Measurements from ENCODE around the gene DNM2. TPM values are rescaled to one million over a fixed set of nuclear protein-coding genes. Genes with fewer than 3 reads are reported as not detected.

DNM2 gene
- total and polyA plus RNA-seq, 7 donors = 70.6 to 149 (median 122) TPM

- TF ChIP-seq CTCF (IDR thresholded peaks at IDR 0.05) = no peak
These were observed 121.5 kb downstream of the DNM2 start for GRCh38 chr19:10839114-10840050.

GRCh38 chr19:10842788-10843187 lies 124.9 kb downstream of the DNM2 start:
- no peak overlapping the region for H3K27ac ChIP-seq
- H3K27me3 ChIP-seq (ENCODE audit: insufficient read depth in 3 of 3, low read length in 2 of 3) = no peaks in the 10 kb centered on the region
- DNase-seq (no peak), ATAC-seq (no peak)
- no peaks in the 10 kb centered on the region for H3K4me1 ChIP-seq
- TF ChIP-seq CTCF (IDR thresholded peaks at IDR 0.05) = no peak
- no peak overlapping the region for H3K4me3 ChIP-seq
- no peaks in the 10 kb centered on the region for H3K36me3 ChIP-seq (ENCODE audit: insufficient read depth in 1 of 2, low read depth in 1 of 2)
- no peaks in the 10 kb centered on the region for H3K9me3 ChIP-seq
- intact Hi-C loops (cut with DNase I) = no loop called here
- WGBS, 3 donors = 78 to 83% (median 82%) methylated on average over 7 of the region's 7 CpGs

More at GRCh38 chr19:10839114-10840050, 121.5 kb downstream of the DNM2 start:
- H3K27me3 ChIP-seq (ENCODE audit: insufficient read depth in 3 of 3, low read length in 2 of 3) = no peaks in the 10 kb centered on the region
- H3K9me3 ChIP-seq = peaks cover 5% of the 10 kb centered on the region
- DNase-seq (no peak), ATAC-seq (no peak)
- 83 to 88% (median 83%) methylated on average over 10 of the region's 10 CpGs for WGBS, 3 donors
- intact Hi-C loops (cut with DNase I) = no loop called here
- peaks cover 0 to 4% of the 10 kb centered on the region in 2 donors for H3K36me3 ChIP-seq (ENCODE audit: insufficient read depth in 1 of 2, low read depth in 1 of 2)
- no peak overlapping the region for H3K27ac ChIP-seq
- H3K4me3 ChIP-seq = no peak overlapping the region
- H3K4me1 ChIP-seq = peaks cover 7% of the 10 kb centered on the region

GRCh38 chr19:10846500-10847202 lies 128.8 kb downstream of the DNM2 start:
- DNase-seq = no peak
- Histone ChIP-seq H3K9me3 (no peaks in the 10 kb centered on the region), H3K27me3 (ENCODE audit: insufficient read depth in 3 of 3, low read length in 2 of 3) (no peaks in the 10 kb centered on the region), H3K4me1 (no peaks in the 10 kb centered on the region), H3K27ac (no peak overlapping the region), H3K4me3 (no peak overlapping the region), H3K36me3 (ENCODE audit: insufficient read depth in 1 of 2, low read depth in 1 of 2) (no peaks in the 10 kb centered on the region)
- ATAC-seq = no peak
- intact Hi-C loops (cut with DNase I) = no loop called here
- TF ChIP-seq CTCF (IDR thresholded peaks at IDR 0.05) = no peak
- 82 to 87% (median 85%) methylated on average over 2 of the region's 2 CpGs for WGBS, 3 donors

GRCh38 chr19:10848230-10848856 lies 130.5 kb downstream of the DNM2 start, which contains the start of gene C19orf38:
Gene C19orf38 (plus strand): TSS chr19:10848415. CDS start chr19:10848509, 94 bp downstream.
- DNase-seq = no peak
- Histone ChIP-seq H3K4me1 (no peaks in the 10 kb centered on the region), H3K9me3 (no peaks in the 10 kb centered on the region), H3K36me3 (ENCODE audit: insufficient read depth in 1 of 2, low read depth in 1 of 2) (no peaks in the 10 kb centered on the region), H3K27me3 (ENCODE audit: insufficient read depth in 3 of 3, low read length in 2 of 3) (no peaks in the 10 kb centered on the region), H3K27ac (no peak within 1 kb of the TSS), H3K4me3 (no peak within 1 kb of the TSS)
- 41 to 46% (median 45%) methylated on average over 14 of the region's 14 CpGs for WGBS, 3 donors
- no peak for ATAC-seq
- intact Hi-C loops (cut with DNase I) = no loop called here
- no peak for TF ChIP-seq CTCF (IDR thresholded peaks at IDR 0.05)
